Stomach smooth muscle (tissue), 2 donors: ENCODE measurements around the gene PHKB.
A peak's percentile ranks its signal among the peaks of the same experiment; 100 is the strongest.

ENCODE experiments used
- H3K27ac ChIP-seq: one replicate; pipeline ENCODE4 v1.7.0; 2013; ENCODE audit warnings: mild to moderate bottlenecking, low read length, inconsistent platforms
- H3K27me3 ChIP-seq, 2 donors: one replicate each; pipeline ENCODE4 v1.7.0; 2013; ENCODE audit warnings: low read length in 2 of 2; ENCODE audit not compliant: insufficient read depth in 2 of 2, control insufficient read depth in 1 of 2
- H3K36me3 ChIP-seq, 2 donors: one replicate each; pipeline ENCODE4 v1.7.0; 2013; ENCODE audit warnings: low read length in 2 of 2; ENCODE audit not compliant: control insufficient read depth in 2 of 2, insufficient read depth in 2 of 2
- H3K4me1 ChIP-seq: one replicate; pipeline ENCODE4 v1.7.0; 2013; ENCODE audit warnings: low read length; ENCODE audit not compliant: control insufficient read depth, insufficient read depth
- H3K4me3 ChIP-seq, 2 donors: one replicate each; pipeline ENCODE4 v1.7.0; 2013; ENCODE audit warnings: low read length in 2 of 2
- H3K9ac ChIP-seq, 2 donors: one replicate each; pipeline ENCODE4 v1.7.0; 2013; ENCODE audit warnings: low read length in 2 of 2, mild to moderate bottlenecking in 1 of 2
- H3K9me3 ChIP-seq, 2 donors: one replicate each; pipeline ENCODE4 v1.7.0; 2013; ENCODE audit warnings: low read length in 2 of 2; ENCODE audit not compliant: control insufficient read depth in 2 of 2
- donor health status: healthy.
- donor health status: Pancreatic carcinoma.

The PHKB gene

GRCh38 chr16:47506800-47507199 is 45.7 kb downstream of the PHKB start:
- H3K36me3 ChIP-seq, result peaks cover 21 to 23% of the 10 kb centered on the region in 2 donors
- no peak overlapping the region for H3K27ac ChIP-seq
- no peak overlapping the region for H3K4me3 ChIP-seq

GRCh38 chr16:47507701-47508100 is 46.6 kb downstream of the PHKB start:
- Histone ChIP-seq H3K9me3 (no peaks in the 10 kb centered on the region), H3K27me3 (no peaks in the 10 kb centered on the region), H3K4me1 (no peaks in the 10 kb centered on the region), H3K4me3 (no peak overlapping the region), H3K36me3 (peaks cover 21 to 22% of the 10 kb centered on the region in 2 donors), H3K9ac (no peak overlapping the region), H3K27ac (no peak overlapping the region)

More at GRCh38 chr16:47506800-47507199, 45.7 kb downstream of the PHKB start:
- H3K9ac ChIP-seq, result no peak overlapping the region
- no peaks in the 10 kb centered on the region for H3K9me3 ChIP-seq
- no peaks in the 10 kb centered on the region for H3K27me3 ChIP-seq
- no peaks in the 10 kb centered on the region for H3K4me1 ChIP-seq

DNA sequence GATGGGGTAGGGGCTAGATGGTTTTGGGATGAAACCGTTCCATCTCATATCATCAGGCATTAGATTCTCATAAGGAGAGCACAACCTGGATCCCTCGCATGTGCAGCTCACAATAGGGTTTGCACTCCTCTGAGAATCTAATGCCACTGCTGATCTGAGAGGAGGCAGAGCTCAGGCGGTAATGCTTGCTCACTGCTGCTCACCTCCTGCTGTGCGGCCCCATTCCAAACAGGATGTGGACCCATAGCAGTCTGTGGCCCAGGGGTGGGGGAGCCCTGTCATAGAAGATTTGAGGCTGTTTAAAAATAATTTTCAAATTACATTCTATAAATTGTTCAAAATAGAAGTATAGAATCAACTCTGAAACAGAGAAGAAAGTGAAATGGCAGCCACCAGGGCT is 50.8 kb downstream of the PHKB start:
- H3K4me3 ChIP-seq, result no peak overlapping the region
- peaks cover 12 to 16% of the 10 kb centered on the region in 2 donors for H3K36me3 ChIP-seq
- no peaks in the 10 kb centered on the region for H3K4me1 ChIP-seq
- H3K9ac ChIP-seq, result no peak overlapping the region
- no peaks in the 10 kb centered on the region for H3K9me3 ChIP-seq
- H3K27ac ChIP-seq, result no peak overlapping the region
- H3K27me3 ChIP-seq, result no peaks in the 10 kb centered on the region

GRCh38 chr16:47519037-47519436 is 57.9 kb downstream of the PHKB start:
- peaks cover 4 to 5% of the 10 kb centered on the region in 2 donors for H3K36me3 ChIP-seq
- no peaks in the 10 kb centered on the region for H3K4me1 ChIP-seq
- H3K27me3 ChIP-seq, result no peaks in the 10 kb centered on the region
- H3K4me3 ChIP-seq, result peak overlapping the region in 1 of 2 donors; percentile 23
- no peak overlapping the region for H3K9ac ChIP-seq
- no peaks in the 10 kb centered on the region for H3K9me3 ChIP-seq
- H3K27ac ChIP-seq, result no peak overlapping the region

DNA sequence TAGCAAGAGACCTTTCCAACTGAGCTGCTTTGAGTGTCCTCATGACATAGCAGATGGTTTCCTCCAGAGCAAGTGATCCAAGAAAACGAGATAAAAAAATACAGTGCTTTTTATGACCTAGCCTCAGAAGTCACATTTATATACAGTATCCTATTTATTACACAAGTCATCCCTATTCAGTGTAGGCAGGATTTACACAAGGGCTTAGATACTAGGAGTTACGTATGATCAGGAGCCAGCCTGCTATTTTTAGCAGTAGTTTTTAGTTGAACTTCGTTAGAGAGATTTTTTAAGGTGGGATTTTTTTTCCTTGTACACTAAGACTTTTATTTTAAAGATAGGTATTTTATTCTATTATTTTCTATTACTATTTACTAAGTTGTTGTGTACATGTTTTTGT is 58.4 kb downstream of the PHKB start:
- Histone ChIP-seq H3K4me1 (no peaks in the 10 kb centered on the region), H3K9ac (no peak overlapping the region), H3K27ac (no peak overlapping the region), H3K9me3 (no peaks in the 10 kb centered on the region), H3K27me3 (no peaks in the 10 kb centered on the region), H3K36me3 (peaks cover 0 to under 1% of the 10 kb centered on the region in 2 donors), H3K4me3 (no peak overlapping the region)

- H3K4me3 ChIP-seq, result no peak overlapping the region
- H3K4me1 ChIP-seq, result no peaks in the 10 kb centered on the region
- H3K36me3 ChIP-seq, result no peaks in the 10 kb centered on the region
- H3K27ac ChIP-seq, result no peak overlapping the region
- H3K9me3 ChIP-seq, result no peaks in the 10 kb centered on the region
- H3K9ac ChIP-seq, result no peak overlapping the region
- no peaks in the 10 kb centered on the region for H3K27me3 ChIP-seq
Measured at GRCh38 chr16:47519996-47520679, 59.0 kb downstream of the PHKB start.

DNA sequence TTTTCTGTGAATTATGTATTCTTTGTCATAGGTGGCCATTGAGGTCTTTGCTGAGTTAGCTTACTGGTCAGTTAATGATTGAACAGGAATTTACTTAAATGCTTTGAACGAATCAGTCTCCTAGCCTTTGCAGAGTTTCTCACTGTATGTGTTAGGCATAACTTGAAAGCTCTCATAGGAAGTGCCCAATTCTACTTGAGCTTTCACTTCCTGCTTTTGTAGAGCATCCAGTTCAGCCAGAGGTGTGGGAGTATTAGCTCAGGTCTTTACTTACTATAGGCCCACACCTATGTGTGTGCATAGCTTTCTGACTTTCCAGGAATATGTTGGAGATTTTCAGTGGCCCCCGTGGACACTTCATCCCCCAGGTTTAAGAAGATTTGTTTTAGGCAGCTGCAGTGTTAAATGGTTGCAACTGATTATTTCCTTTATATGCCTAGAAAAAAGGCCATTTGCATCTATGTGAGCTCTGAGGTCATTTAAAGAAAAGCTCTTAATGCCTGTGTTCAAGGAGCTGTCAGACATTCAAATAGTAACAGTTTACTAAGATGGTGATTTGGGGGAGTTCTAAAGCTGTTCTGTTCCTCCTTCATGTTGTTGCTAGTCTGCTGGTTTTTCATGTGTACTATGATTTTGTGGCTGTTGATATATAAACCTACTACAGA is 62.3 kb downstream of the PHKB start:
- no peaks in the 10 kb centered on the region for H3K4me1 ChIP-seq
- H3K9me3 ChIP-seq, result no peaks in the 10 kb centered on the region
- H3K27ac ChIP-seq, result no peak overlapping the region
- no peaks in the 10 kb centered on the region for H3K27me3 ChIP-seq
- H3K4me3 ChIP-seq, result no peak overlapping the region
- no peak overlapping the region for H3K9ac ChIP-seq
- H3K36me3 ChIP-seq, result no peaks in the 10 kb centered on the region

DNA sequence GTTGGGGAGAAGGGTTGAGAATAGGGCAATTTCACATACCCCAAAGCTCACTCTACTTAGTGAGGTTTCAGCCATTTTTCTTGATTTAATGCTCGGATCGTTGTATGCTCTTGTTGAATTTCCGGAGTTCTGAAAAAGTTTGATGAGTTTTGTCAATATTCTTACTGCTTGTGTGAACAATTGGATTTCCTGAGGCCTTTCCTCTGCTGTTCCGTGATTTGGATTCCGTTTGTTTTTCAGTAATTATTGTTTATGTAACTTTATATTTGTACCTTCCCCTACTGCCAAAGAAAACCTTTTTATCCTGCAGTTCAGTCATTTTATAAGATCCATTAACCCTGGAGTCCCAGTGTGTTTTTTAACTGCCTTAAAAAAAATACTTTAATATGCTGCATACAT is 62.9 kb downstream of the PHKB start:
- Histone ChIP-seq H3K36me3 (no peaks in the 10 kb centered on the region), H3K9ac (no peak overlapping the region), H3K27ac (no peak overlapping the region), H3K4me1 (no peaks in the 10 kb centered on the region), H3K27me3 (no peaks in the 10 kb centered on the region), H3K4me3 (no peak overlapping the region), H3K9me3 (no peaks in the 10 kb centered on the region)

DNA sequence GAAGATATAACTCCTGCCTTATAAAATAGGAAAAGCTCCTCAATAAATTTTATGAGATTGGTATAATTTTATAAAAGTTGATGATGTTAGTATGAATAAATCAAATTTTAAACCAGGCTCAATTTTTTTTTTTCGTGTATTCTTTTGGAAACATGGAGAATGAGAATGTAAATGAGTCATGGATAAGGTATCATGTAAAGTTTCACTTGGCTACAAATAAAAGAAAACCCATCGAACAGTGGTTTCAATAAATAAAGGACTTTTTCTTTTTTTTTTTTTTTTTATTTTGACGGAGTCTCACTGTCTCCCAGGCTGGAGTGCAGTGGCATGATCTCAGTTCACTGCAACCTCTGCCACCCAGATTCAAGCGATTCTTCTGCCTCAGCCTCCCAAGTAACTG is 67.3 kb downstream of the PHKB start:
- no peaks in the 10 kb centered on the region for H3K4me1 ChIP-seq
- no peaks in the 10 kb centered on the region for H3K9me3 ChIP-seq
- H3K27ac ChIP-seq, result no peak overlapping the region
- H3K27me3 ChIP-seq, result no peaks in the 10 kb centered on the region
- no peak overlapping the region for H3K9ac ChIP-seq
- no peak overlapping the region for H3K4me3 ChIP-seq
- H3K36me3 ChIP-seq, result peaks cover 0 to 2% of the 10 kb centered on the region in 2 donors

DNA sequence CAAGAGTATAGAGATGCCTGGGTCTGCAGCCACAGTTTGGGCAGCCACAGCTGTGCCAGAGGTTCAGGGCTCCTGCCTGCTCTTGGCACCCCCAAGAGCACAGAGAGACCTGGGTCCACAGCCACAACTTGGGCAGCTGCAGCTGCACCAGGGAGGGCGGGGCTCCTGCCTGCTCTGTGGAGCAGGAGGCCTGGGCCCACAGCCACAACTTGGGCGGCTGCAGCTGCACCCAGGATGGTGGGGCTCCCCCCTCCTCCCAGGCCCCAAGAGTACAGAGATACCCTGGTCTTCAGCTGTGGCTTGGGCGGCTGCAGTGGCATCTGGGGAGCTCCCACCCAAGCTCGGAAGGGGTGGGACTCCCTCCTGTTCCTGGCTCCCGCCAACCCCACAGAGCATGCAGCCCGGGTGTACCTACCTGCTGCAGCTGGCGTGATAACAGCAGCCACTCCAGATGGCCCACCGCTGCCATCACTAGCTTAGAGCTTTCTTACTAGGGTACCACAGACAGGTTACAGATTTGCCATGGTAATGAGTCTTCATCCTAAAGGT is 72.7 kb downstream of the PHKB start:
- Histone ChIP-seq H3K9ac (no peak overlapping the region), H3K9me3 (peaks cover 0 to 2% of the 10 kb centered on the region in 2 donors), H3K4me1 (no peaks in the 10 kb centered on the region), H3K27ac (no peak overlapping the region), H3K4me3 (no peak overlapping the region), H3K27me3 (no peaks in the 10 kb centered on the region), H3K36me3 (peaks cover 0 to 2% of the 10 kb centered on the region in 2 donors)

- no peak overlapping the region for H3K9ac ChIP-seq
- no peak overlapping the region for H3K4me3 ChIP-seq
- H3K9me3 ChIP-seq, result peaks cover 0 to 3% of the 10 kb centered on the region in 2 donors
- H3K27ac ChIP-seq, result no peak overlapping the region
- H3K36me3 ChIP-seq, result no peaks in the 10 kb centered on the region
- H3K27me3 ChIP-seq, result no peaks in the 10 kb centered on the region
- H3K4me1 ChIP-seq, result no peaks in the 10 kb centered on the region
Measured at GRCh38 chr16:47538472-47538871, 77.3 kb downstream of the PHKB start.
